DMS 273 treated with DMSO at 0.1 percent for 48 hours (cell line): ENCODE measurements around the gene SLC35C1.
"Not testable (repeated sequence)": the region's sequence is repeated elsewhere in the genome, so short reads cannot be mapped to it uniquely, and the experiment has no call there.

Experiments used
- DNase-seq: peaks from one replicate; lab custom pipeline; 2025; lab: John Stamatoyannopoulos, UW

The SLC35C1 gene

DNA sequence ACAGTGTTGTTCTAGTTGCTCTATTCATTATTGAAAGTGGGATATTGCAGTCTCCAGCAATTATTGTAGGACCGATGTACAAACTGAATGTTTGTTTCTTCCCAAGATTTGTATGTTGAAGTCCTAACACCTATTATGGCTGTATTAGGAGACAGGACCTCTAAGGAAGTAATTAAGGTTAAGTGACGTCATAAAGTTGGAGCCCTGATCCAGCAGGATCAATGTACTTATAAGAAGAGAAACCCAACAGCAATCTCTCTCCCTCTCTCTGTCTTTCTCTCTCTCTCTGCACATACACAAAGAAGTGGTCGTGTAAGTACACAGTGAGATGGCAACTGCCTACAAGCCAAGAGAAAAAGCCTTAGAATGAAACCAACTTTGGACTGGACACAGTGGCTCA, 16.1 kb upstream of the SLC35C1 start:
- DNase-seq: no peak

DNA sequence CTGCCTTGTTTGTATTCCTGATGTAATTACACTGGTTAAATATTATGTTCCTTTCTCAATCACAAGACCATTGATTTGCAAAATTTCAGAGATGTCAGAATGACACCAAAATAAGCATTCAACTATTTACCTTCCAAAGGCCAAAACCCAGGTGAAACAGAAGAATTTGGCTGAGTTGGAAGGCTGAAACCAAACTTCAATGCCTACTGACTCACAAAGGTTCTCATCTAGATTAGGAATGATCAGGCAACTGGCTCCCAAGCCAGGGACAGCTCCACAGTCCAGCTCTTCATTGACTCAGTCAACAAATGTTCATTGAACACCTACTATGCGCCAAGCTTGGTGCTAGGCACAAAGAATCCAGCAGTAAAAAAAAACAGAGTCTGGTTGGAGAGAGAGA, 13.4 kb upstream of the SLC35C1 start:
- no peak for DNase-seq

DNA sequence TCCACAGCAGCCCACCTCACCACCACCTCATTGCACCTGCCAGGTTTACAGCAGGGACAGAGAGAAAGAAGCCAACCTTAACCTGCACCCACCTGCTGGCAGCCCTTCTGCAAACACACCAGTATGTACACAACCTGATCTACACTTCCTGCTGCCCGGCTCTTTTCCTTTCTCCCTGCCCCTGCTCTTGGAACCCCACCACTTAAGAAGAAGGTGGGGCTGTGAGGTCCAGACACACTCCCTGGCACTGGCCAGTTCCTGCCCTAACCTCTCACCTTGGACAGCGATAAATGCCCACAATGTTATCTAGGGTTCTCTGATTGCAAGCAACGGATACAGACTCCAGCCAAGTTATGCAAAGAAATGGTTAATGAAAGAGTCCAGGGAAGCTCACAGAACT, 10.8 kb upstream of the SLC35C1 start:
- no peak for DNase-seq

DNA sequence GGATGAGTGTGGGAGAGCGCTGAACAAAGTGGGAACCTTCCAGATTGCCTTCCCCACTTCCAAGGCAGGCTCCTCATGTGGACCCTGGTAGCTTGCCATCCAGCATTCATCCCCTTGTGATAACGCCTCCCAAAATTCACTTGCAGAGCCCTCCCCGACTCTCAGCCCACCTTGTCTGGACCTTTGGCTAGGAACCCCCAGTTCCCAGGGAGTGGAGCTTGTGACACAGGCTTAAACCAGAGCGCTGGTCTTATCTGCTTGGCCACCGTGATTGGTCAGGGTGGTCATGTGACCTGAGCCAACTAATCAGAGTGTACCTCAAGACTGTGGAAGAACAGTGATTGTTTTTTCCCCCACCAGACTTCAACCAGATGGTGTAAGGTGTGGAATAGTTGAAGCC, 9.6 kb upstream of the SLC35C1 start:
- no peak for DNase-seq

DNA sequence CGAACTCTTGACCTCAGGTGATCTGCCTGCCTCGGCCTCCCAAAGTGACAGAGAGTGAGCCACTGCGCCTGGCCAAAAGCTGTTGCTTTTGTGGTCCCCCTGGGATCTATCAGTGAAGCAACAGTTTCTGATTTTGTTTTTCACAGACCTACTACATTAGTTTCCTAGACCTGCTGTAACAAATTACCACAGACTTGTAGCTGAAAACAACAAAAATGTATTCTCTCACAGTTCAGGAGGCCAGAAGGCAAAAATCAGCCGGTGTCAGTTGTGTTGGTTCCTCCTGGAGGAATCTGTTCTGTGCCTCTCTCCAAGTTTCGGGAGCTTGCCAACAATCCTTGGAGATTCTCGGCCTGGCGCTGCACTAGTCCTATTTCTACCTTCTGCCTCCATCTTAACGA, 8.5 kb upstream of the SLC35C1 start:
- DNase-seq: no peak

DNA sequence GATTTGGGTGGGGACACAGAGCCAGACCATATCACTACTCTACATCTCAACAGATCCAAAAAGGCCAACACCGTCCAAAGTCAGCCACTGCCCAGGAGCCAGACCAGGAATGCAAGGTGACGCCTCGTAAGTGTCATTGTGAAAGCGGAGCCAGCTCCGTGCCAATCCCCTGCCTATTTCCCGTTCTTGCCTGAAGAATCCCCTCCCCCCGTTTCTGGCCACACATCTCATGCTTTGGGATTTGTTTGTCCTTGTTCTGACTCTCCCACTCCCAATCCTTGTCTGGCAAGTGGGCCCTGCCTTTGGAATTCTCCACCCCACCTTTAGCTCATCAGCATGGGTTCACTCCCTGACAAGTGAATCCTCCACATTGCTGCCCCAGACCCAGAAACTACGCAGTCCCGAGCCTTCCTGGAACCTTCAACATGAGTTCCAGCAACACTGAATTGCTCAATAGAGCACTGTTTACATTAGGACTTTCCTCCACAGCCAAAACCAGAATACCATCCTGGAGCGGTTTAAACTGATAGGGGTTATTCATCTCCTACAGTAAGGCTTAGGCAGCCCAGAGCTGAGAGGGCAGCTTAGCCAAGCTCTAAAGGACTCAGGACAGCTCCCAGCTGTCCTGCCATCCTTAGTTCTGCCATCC, 6.0 kb upstream of the SLC35C1 start:
- peak; percentile 98 for DNase-seq

DNA sequence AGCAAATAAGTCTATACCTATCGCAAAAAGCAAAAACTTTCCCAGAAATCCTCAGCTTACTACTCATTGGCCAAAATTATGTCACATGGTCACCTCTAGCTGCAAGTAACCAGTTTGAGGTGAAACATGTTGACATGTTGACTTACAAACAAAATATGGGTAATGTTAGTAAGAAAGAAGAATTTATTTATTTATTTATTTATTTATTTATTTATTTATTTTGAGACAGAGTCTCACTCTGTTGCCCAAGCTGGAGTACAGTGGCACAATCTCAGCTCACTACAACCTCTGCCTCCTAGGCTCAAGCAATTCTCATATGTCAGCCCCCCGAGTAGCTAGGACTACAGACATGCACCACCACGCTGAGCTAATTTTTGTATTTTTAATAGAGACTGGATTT, 5.4 kb upstream of the SLC35C1 start:
- DNase-seq: no peak

DNA sequence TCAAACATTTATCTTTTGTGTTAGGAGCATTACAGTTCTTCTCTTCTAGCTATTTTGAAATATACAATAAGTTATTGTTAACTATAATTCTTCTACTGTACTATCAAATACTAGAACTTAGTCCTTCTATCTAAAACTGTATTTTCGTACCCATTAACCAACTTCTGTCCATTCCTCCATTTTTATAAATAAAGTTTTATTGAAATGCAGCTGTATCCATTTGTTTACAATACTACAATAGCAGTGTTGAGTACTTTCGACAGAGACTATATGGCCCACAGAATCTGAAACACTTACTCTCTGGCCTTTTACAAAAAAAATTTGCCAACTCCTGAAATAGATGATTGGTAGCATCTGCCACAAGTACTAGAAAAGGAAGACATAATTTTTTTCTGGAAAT, 4.7 kb upstream of the SLC35C1 start:
- no peak for DNase-seq

DNA sequence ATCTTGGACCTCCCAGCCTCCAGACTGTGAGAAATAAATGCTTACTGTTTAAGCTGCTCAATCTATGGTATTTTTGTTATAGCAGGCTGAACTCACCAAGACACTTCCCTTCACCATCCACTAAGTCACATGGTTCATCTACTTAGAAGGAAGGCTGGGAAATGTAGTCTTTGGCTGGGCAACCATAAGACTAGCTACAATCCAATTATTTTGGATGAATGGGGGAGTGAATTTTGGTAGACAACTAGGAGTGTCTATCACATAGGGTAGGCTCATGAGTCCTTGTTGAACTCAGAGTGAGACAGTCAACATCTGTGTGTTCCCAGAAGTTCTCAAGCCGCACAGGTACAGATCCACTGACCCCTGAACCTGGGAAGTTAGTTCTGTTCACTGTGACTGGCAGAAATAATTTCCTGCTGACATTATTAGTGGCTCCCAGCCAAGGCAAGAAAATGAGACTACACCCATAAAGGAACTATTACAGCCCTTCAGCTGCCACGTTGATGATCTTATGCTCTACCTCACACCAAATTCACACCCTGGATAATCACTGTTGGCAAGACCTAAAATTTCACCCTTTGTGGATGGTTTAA, 3.1 kb upstream of the SLC35C1 start:
- DNase-seq: no peak

DNA sequence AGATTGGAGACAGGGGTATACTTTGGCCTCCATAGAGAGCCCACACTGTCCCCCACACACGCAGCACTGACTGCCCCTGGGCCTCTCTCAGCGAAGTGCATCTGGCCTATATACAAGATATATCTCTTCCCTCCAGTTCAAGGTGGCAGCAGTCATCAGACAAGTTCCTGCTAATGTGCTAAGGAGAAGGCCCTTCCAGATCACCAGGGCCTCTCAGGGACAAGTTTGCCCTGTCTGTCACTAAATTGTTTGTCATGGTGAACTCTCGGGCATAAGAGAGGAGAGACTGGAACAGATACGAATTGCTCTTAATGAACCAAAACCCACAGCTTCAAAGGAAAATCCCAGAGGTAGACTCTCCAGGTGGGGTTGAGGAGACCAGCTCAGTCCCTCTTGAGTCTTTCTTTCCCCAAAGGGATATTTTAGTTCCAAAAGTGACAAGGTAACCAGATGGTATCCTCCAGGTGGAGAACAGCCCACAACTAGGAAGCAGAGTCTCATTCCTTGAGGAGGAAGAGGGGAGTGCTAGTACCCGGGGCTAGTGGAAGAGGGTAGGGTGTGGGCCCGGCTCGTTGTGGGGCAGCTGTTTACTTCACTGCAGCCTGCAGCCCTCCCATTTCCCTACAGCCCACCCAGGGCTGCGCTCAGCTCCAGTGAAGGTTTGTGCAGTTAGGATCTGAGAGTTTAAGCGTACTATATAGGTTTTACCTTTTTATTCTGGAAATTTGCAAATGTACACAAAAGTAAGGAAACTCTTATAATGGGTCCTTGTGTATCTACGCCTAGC, 2.2 kb upstream of the SLC35C1 start:
- no peak for DNase-seq

DNA sequence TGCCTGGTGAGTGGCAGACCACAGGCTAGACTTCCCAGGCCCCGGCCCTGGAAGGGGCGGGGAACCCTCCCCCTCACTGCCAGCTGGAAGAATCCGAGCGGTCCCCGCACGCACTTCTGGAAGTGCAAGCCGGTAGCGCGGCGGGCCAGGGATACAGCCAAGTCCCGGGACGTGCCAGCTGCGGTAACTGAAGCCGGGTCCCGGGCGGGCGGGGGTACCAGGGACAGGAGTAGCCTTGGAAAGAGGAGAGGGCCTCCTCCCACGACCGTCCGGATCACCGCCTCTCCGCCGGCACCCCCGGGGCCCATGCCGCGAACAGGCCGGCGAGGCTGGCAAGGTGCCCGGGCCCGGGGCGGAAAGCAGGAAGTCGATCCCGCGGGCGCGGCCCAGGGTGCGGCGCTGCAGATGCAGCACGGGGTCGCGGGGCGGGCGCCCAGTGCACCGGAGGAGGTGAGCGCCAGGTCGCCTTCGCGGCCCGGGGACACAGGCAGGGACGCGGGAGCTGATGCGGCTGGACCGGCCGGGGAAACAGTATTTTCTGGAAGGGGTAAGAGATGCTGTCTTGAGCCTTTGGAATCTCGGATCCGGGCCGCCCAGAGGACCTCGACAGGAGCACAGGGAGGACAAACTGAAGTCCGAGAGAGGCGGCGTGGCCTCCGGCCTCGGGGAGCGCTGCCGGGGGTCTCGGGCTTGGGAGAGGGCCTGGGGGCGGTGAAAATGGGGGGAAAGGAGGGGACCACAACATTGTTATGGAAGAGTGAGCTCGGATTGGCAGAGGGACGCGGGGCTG, 783 bp upstream of the SLC35C1 start:
- no peak for DNase-seq

DNA sequence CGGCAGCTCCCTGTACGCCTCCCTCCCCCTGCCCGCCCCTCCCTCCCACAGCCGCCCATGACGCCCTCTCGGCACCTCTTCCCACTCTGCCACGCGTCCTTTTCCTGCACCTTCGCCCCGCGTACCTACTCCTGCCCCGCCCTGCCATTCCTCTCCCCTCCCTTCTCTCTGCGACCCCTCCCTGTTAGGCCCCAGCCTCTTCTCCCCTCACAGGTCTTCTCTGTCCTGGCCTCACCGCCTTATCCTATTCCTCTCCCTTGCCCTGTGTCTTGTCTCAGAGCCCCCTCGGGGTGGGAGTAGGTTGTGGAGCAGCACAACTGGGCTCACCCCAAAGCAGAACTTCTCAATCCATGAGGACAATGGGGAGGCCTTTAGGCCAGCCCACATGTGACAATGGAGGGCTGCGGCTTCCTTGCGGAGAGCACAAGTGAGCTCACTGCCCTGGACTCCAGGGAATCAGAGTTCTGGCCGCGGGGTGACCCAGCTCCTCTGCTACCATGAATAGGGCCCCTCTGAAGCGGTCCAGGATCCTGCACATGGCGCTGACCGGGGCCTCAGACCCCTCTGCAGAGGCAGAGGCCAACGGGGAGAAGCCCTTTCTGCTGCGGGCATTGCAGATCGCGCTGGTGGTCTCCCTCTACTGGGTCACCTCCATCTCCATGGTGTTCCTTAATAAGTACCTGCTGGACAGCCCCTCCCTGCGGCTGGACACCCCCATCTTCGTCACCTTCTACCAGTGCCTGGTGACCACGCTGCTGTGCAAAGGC, 539 bp downstream of the SLC35C1 start:
- no peak for DNase-seq

DNA sequence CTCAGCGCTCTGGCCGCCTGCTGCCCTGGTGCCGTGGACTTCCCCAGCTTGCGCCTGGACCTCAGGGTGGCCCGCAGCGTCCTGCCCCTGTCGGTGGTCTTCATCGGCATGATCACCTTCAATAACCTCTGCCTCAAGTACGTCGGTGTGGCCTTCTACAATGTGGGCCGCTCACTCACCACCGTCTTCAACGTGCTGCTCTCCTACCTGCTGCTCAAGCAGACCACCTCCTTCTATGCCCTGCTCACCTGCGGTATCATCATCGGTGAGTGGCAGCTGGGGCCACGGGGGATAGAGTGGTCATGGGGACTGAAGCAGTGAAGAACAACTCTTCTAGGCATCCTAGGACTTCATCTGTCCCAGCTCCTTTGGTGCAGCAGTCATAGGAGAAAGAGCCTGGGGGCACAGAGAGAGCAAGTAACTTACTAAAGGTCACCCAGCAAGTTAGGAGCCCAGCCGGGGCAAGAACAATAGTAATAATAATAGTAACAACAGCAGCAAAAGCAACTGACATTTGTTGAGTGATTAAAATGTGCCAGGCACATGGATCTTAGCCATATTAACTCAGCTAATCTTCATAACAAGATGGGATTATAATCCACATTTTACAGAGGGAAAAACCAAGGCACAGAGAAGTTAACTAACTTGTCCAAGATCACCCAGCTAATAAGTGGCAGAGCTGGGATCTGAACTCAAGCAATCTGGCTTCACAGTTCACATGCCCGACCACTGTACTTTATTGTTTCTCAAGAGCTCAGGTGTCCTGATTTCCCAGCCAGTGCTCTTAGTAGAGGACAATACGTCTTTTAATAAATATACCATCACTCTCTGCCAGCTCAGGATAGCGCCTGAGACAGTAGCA, 1.4 kb downstream of the SLC35C1 start:
- no peak for DNase-seq

DNA sequence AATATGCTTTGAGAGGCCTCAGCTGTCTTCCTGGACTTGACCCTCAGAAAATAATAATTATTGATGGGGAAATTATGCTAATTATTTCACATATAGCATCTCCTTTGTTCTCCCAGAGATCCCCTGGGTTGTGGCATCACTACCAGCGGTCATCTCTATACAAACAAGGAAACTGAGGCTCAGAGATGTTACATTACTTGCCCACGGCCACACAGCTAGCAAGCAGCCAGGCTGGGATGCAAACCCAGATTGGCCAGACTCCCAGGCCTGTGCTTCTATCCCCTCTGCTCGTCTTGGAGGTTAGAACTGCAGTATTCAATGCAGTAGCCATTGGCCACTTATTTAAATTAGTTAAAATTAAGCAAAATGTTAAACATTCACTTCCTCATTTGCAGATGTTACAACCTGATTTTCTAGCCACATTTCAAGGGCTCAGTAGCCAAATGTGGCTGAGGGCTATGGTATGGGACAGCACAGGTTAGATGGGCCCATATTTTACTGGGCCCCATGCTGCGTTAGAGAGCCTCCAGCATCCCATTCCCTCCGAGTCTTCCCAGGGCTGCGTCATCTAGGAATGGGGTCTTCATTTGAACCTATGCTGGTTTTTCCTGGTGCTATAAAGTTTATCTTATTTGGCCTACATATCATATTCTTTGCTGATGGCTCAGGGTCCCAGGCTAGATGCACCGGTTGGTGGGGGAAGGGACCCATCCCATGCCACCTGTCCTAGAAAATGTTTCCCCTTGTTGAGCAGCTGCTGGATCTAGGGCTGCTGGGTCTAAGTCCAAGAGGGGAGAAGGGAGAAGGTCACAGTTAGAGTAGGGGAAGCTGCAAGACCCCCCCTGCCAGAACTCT, 2.2 kb downstream of the SLC35C1 start:
- DNase-seq: no peak

DNA sequence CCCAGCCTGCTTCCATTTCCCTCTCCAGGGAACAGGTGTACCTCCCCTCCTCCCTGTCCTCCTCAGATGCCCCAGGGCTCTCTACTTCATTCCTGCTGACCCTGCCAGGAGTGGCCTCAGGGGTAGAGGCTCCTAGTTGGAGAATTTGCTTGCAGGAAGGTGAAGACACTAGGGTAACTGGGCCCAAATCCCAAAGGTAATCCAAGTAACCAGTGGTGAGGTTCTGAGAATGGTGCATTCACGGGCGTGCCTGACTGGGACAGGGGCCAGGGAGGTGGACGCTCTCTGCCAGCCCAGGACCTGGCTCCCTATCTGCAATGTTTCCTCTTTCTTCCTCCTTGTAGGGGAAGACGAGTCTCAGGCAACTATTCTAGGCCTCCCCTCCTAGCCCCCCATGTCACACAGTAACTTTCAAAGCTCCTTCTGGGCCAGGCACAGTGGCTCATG, 2.9 kb downstream of the SLC35C1 start:
- DNase-seq: no peak

DNA sequence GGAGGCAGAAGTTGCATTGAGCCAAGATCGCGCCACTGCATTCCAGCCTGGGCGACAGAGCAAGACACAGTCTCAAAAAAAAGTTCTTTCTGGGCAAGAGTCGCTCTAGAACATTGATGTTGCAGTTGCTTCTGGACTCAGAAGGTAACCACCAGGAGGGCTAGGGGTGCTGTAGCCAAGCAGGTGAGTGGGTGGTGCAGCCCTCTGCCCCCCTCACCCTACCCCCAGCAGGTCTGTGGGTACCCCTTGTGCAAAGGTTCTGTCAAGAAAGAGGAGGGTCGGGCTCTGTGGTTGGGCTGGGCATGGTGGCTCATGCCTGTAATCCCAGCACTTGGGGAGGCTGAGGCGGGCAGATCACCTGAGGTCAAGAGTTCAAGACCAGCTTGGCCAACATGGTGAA, 3.5 kb downstream of the SLC35C1 start:
- not testable (repeated sequence) for DNase-seq

DNA sequence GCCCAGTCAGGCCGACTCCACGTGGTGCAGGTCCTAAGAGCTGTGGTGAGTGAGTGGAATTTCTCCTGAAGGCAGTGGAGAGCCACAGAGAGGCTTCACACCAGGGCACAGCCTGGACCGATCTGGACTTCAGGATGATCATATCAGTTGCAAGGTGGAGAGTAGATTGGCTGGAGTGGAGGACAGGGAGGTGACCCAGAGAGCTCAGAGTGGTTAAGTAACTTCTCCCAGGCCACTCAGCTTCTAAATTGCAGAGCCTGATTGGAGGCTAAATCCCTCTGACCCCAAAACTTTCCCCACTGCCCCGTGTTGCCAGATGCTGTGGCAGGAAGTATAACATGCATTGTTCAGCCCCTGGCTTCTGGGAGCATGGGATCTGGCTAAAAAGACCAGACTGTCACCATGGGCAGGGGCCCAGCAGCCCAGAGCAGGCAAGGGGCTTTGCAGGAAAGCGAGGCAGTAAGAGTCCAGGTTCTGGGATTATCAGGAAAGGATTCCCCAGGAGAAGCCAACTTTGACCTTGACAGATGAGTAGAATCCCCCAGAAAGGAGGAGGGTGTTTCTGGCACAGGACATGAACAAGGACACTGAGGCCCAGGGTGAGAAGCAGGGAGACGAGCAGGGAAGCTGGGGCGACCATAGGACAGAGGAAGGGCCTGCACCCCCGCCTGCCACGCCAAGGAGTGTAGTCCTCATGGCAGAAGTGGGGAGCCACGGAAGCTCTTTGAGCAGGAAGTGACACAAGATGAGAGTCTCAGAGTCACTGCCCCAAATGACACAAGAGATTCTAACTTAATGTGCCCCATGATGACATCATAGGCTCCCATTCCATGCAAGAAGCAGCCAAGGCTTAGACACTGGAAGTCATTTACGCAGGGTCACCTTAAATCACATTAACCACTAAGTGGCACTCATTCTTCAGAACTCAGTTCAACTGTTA, 4.8 kb downstream of the SLC35C1 start:
- DNase-seq: no peak

DNA sequence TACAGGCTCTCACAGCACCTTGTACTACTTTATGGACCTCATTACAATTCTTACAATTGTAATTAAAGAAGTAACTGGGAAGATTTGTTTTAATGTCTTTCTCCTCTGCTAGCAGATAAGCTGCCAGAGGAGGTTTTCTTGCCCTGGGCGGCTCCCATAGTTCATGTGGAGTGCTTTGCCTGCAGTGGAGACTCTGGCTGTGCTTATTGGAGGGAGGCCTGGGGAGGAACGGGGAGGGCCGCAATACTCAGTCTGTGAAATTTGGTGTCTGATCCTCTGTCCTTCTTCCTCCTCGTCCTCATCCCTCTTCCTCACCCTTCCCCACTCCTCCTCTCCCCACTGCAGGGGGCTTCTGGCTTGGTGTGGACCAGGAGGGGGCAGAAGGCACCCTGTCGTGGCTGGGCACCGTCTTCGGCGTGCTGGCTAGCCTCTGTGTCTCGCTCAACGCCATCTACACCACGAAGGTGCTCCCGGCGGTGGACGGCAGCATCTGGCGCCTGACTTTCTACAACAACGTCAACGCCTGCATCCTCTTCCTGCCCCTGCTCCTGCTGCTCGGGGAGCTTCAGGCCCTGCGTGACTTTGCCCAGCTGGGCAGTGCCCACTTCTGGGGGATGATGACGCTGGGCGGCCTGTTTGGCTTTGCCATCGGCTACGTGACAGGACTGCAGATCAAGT, 5.6 kb downstream of the SLC35C1 start:
- no peak for DNase-seq
